ENCODE data around the gene MTA2. TPM values are rescaled to one million over a fixed set of nuclear protein-coding genes. Genes with fewer than 3 reads are reported as not detected.

MTA2 gene
- total RNA-seq, 1 experiment from 2014 or later, result 241 TPM

GRCh38 chr11:62593434-62594044 is 8.1 kb downstream of the MTA2 start:
- ChIA-PET CTCF (interaction anchor here (0.6 kb wide), 1 partner anchor 8 kb away, joined by 3 read pairs; the partner anchor contains the start of gene MTA2), POLR2A (ENCODE audit: low non-redundant PET) (no interaction called here)
- peak; percentile 96 for DNase-seq (ENCODE audit: low spot score)
- TF ChIP-seq CTCF (conservative IDR thresholded peaks at IDR 0.05; ENCODE audit: low read depth, low read length) (peak; percentile 90), EZH2 (IDR thresholded peaks at IDR 0.05; ENCODE audit: borderline replicate concordance, low read depth, low read length, poor library complexity, severe bottlenecking) (no peak)
- intact Hi-C loops (cut with micrococcal nuclease; ENCODE audit: unreplicated experiment), result loop anchor here (5.0 to 10.0 kb wide), 2 partner anchors 114 to 261 kb away; partner anchors contain the start of genes BSCL2 and GNG3
- no peaks in the 10 kb centered on the region for H3K27me3 ChIP-seq (replicated peaks; ENCODE audit: insufficient read depth, low read depth, low read length, poor library complexity)
- H3K36me3 ChIP-seq (ENCODE audit: insufficient read depth, low read length, poor library complexity, severe bottlenecking), result peaks cover 63% of the 10 kb centered on the region
- peaks cover 22% of the 10 kb centered on the region for H3K4me1 ChIP-seq (ENCODE audit: insufficient read depth, low read length, poor library complexity, severe bottlenecking)
- no peak overlapping the region for H3K4me3 ChIP-seq (ENCODE audit: low read depth, low read length, poor library complexity, severe bottlenecking)
- no peaks in the 10 kb centered on the region for H3K9me3 ChIP-seq (ENCODE audit: low read depth, low read length, poor library complexity, severe bottlenecking)
- no TSS peak for BruUV-seq (replicated peaks)
- H3K27ac ChIP-seq (ENCODE audit: low read depth, low read length, poor library complexity, severe bottlenecking), result no peak overlapping the region

- no TSS peak for BruUV-seq (replicated peaks)
- Histone ChIP-seq H3K27ac (ENCODE audit: low read depth, low read length, poor library complexity, severe bottlenecking) (peak overlapping the region; percentile 79), H3K9me3 (ENCODE audit: low read depth, low read length, poor library complexity, severe bottlenecking) (no peaks in the 10 kb centered on the region), H3K4me3 (ENCODE audit: low read depth, low read length, poor library complexity, severe bottlenecking) (no peak overlapping the region), H3K36me3 (ENCODE audit: insufficient read depth, low read length, poor library complexity, severe bottlenecking) (peaks cover 63% of the 10 kb centered on the region), H3K4me1 (ENCODE audit: insufficient read depth, low read length, poor library complexity, severe bottlenecking) (peaks cover 17% of the 10 kb centered on the region), H3K27me3 (replicated peaks; ENCODE audit: insufficient read depth, low read depth, low read length, poor library complexity) (no peaks in the 10 kb centered on the region)
- CTCF ChIA-PET, result interaction anchor here (0.6 kb wide), 1 partner anchor 9 kb away, joined by 3 read pairs; the partner anchor contains the start of gene MTA2
- intact Hi-C loops (cut with micrococcal nuclease; ENCODE audit: unreplicated experiment), result loop anchor here (5.0 to 10.0 kb wide), 2 partner anchors 114 to 262 kb away; partner anchors contain the start of genes BSCL2 and GNG3
- POLR2A ChIA-PET (ENCODE audit: low non-redundant PET), result no interaction called here
- DNase-seq (ENCODE audit: low spot score), result no peak
- TF ChIP-seq EZH2 (IDR thresholded peaks at IDR 0.05; ENCODE audit: borderline replicate concordance, low read depth, low read length, poor library complexity, severe bottlenecking) (no peak), CTCF (conservative IDR thresholded peaks at IDR 0.05; ENCODE audit: low read depth, low read length) (no peak)
These were observed 8.7 kb downstream of the MTA2 start for GRCh38 chr11:62592989-62593421.

GRCh38 chr11:62592146-62592815 is 9.4 kb downstream of the MTA2 start:
- H3K36me3 ChIP-seq (ENCODE audit: insufficient read depth, low read length, poor library complexity, severe bottlenecking), result peaks cover 62% of the 10 kb centered on the region
- TF ChIP-seq CTCF (conservative IDR thresholded peaks at IDR 0.05; ENCODE audit: low read depth, low read length) (0 out of 2 replicates have a peak, but pooled peaks have one; percentile 20), EZH2 (IDR thresholded peaks at IDR 0.05; ENCODE audit: borderline replicate concordance, low read depth, low read length, poor library complexity, severe bottlenecking) (no peak)
- BruUV-seq (replicated peaks), result TSS peak; percentile 99
- peaks cover 17% of the 10 kb centered on the region for H3K4me1 ChIP-seq (ENCODE audit: insufficient read depth, low read length, poor library complexity, severe bottlenecking)
- peak overlapping the region; percentile 79 for H3K27ac ChIP-seq (ENCODE audit: low read depth, low read length, poor library complexity, severe bottlenecking)
- peak overlapping the region; percentile 67 for H3K4me3 ChIP-seq (ENCODE audit: low read depth, low read length, poor library complexity, severe bottlenecking)
- no peaks in the 10 kb centered on the region for H3K27me3 ChIP-seq (replicated peaks; ENCODE audit: insufficient read depth, low read depth, low read length, poor library complexity)
- H3K9me3 ChIP-seq (ENCODE audit: low read depth, low read length, poor library complexity, severe bottlenecking), result no peaks in the 10 kb centered on the region
- intact Hi-C loops (cut with micrococcal nuclease; ENCODE audit: unreplicated experiment), result loop anchor here (5.0 to 10.0 kb wide), 2 partner anchors 115 to 263 kb away; partner anchors contain the start of genes BSCL2 and GNG3
- CTCF ChIA-PET, result interaction anchor here (1.0 to 1.8 kb wide), 6 partner anchors 9 to 197 kb away, joined by 4 to 13 read pairs (median 6); partner anchors contain the start of genes B3GAT3, EEF1G and MTA2
- DNase-seq (ENCODE audit: low spot score), result no peak
- POLR2A ChIA-PET (ENCODE audit: low non-redundant PET), result interaction anchor here (0.5 to 2.0 kb wide), 7 partner anchors 9 to 289 kb away, joined by 3 to 14 read pairs (median 7); partner anchors contain the start of genes EEF1G, HNRNPUL2, INTS5 and MTA2

Measured in A673 (cell line).